GM23248 (cell line): Measurements from ENCODE around the gene ATP6V0C. TPM values are rescaled to one million over a fixed set of nuclear protein-coding genes. Genes with fewer than 3 reads are reported as not detected.

Experiments used
- DNase-seq: peaks from one replicate; pipeline ENCODE4 v3.0.0-alpha.2; 2015
- H2AFZ ChIP-seq: fragments of 200-600 bp; sonication (generic); 2 replicates; pipeline ENCODE4 v1.6.1; 2016; ENCODE audit warnings: antibody characterized with exemption
- H3F3A ChIP-seq: fragments of 200-600 bp; sonication (generic); 2 replicates; pipeline ENCODE4 v1.6.1; 2016; ENCODE audit warnings: mild to moderate bottlenecking, antibody characterized with exemption, mixed run types; ENCODE audit not compliant: insufficient read depth
- H3K27ac ChIP-seq: fragments of 200-600 bp; sonication (generic); 2 replicates; pipeline ENCODE4 v1.5.1; 2016; ENCODE audit warnings: mild to moderate bottlenecking
- H3K27me3 ChIP-seq: fragments of 200-600 bp; sonication (generic); replicated peaks from 2 replicates; pipeline ENCODE4 v1.6.1; 2016; ENCODE audit warnings: mild to moderate bottlenecking; ENCODE audit not compliant: insufficient read depth
- H3K36me3 ChIP-seq: fragments of 200-600 bp; sonication (generic); 2 replicates; pipeline ENCODE4 v1.6.1; 2016; ENCODE audit warnings: low read depth, mild to moderate bottlenecking
- H3K4me1 ChIP-seq: fragments of 200-600 bp; sonication (generic); 2 replicates; pipeline ENCODE4 v1.6.1; 2016; ENCODE audit warnings: mild to moderate bottlenecking; ENCODE audit not compliant: insufficient read depth
- H3K4me2 ChIP-seq: fragments of 200-600 bp; sonication (generic); one replicate; pipeline ENCODE4 v1.6.1; 2016; ENCODE audit warnings: mild to moderate bottlenecking; ENCODE audit not compliant: unreplicated experiment
- H3K4me3 ChIP-seq: fragments of 200-600 bp; sonication (generic); 2 replicates; pipeline ENCODE4 v1.5.1; 2016; ENCODE audit warnings: mild to moderate bottlenecking
- H3K79me2 ChIP-seq: fragments of 200-600 bp; sonication (generic); 2 replicates; pipeline ENCODE4 v1.6.1; 2016; ENCODE audit warnings: mild to moderate bottlenecking; ENCODE audit not compliant: insufficient read depth
- H3K9ac ChIP-seq: fragments of 200-600 bp; sonication (generic); 2 replicates; pipeline ENCODE4 v1.6.1; 2016; ENCODE audit warnings: mild to moderate bottlenecking
- H3K9me2 ChIP-seq: fragments of 200-600 bp; sonication (generic); 2 replicates; pipeline ENCODE4 v1.6.1; 2016; ENCODE audit warnings: mixed run types, mild to moderate bottlenecking, moderate library complexity; ENCODE audit not compliant: insufficient read depth
- H3K9me3 ChIP-seq: fragments of 200-600 bp; sonication (generic); one replicate; pipeline ENCODE4 v1.6.1; 2017; ENCODE audit warnings: low read depth
- H4K20me1 ChIP-seq: fragments of 200-600 bp; sonication (generic); 2 replicates; pipeline ENCODE4 v1.6.0; 2016; ENCODE audit not compliant: insufficient read depth
- EZH2 ChIP-seq: fragments of 200-600 bp; sonication (generic); IDR thresholded peaks from 2 replicates; pipeline ENCODE4 v1.6.1; 2018; ENCODE audit warnings: antibody characterized with exemption, mild to moderate bottlenecking; ENCODE audit not compliant: insufficient read depth, poor library complexity, severe bottlenecking
- EZH2phosphoT487 ChIP-seq: fragments of 200-600 bp; sonication (generic); IDR thresholded peaks from 2 replicates; pipeline ENCODE4 v1.6.1; 2018; ENCODE audit warnings: antibody characterized with exemption, moderate library complexity, mild to moderate bottlenecking, low read depth; ENCODE audit not compliant: insufficient read depth
- WGBS, 2 experiments: methylation state at CpG; one replicate each; pipeline ENCODE4 v1.1.6; 2015 to 2017; ENCODE audit warnings: low lambda C conversion rate in 2 of 2, low coverage in 1 of 2; ENCODE audit errors: missing lambda C conversion rate in 2 of 2; 5-methylcytosine and 5-hydroxymethylcytosine counted together
- in situ Hi-C: fragments of 300-500 bp; cut with MboI; formaldehyde crosslinking; loops from 2 replicates; pipeline ENCODE4 v1.15.0; 2020
- polyA plus RNA-seq: library from polyadenylated mRNA; unstranded; fragments of >200 nt; fragmentation: Nextera tagmentation; extraction: Ambion mirVana; gene quantifications from 2 replicates; pipeline ENCODE4 v1.2.1, GENCODE V29; 2016
- total RNA-seq: library from RNA; depleted of rRNA; stranded (reverse); fragments of >200 nt; shearing (Covaris generic); gene quantifications from 2 replicates; pipeline ENCODE4 v1.2.3, GENCODE V29; 2014

The ATP6V0C gene
- total and polyA plus RNA-seq, 2 experiments from 2014 or later, result 43.2 to 186 TPM

GRCh38 chr16:2515180-2515851, 1.6 kb downstream of the ATP6V0C start:
- H4K20me1 ChIP-seq, result peaks cover 6% of the 10 kb centered on the region; the same call in 1 of the 2 replicates
- WGBS, 2 experiments, result 19 to 20% methylated on average over 14 of the region's 14 CpGs

DNA sequence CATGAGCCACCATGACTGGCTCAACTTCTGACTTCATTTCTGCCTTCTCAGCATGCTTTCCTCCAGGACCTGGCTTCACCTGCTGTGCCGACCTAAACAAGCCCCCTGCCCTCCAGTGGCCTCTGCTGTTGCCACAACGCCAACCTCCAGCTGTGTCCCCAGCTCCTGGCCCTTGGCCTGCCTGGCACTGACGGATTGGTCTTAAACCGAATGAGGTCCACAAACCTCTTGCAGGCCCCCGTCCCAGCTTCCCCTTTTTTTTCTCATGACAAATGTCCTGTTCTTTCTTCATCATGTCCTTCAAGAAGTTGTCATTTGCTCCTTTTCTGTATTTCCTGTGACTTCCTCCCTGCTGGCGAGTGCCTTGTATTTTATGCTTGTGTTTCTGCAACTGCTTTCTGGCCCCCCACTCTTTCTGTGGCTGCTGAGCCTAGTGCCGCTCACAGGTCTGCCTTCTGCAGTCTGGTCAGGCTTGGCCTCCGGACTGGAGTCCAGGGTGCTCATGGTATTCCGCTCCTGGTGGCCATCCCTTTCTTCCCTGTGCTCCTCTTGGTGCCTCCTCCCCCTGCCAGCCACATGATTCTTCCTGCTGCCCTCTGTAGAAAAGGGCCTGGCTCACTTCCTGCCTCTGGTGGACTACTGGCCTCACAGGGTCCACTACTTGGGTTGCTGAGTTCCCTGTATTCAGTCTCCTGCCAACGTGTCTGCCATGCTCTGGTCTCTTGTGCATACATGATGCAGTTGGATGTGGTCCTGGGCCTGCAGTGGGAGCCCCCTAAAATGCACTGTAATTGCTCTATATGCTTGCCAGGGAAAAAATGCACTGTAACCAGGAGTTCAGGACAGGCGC, 2.9 kb downstream of the ATP6V0C start:
- H4K20me1 ChIP-seq, result peaks cover 6% of the 10 kb centered on the region; the same call in 1 of the 2 replicates
- 0 out of 2 replicates have a peak overlapping the region, but pooled peaks have one; percentile 85 for H3K27ac ChIP-seq
- no peaks in the 10 kb centered on the region for H3K36me3 ChIP-seq
- H3K4me1 ChIP-seq, result peaks cover 35% of the 10 kb centered on the region
- no peaks in the 10 kb centered on the region for H3K9me3 ChIP-seq
- no peaks in the 10 kb centered on the region for H3K27me3 ChIP-seq
- in situ Hi-C loops, result no loop called here
- peak; percentile 47 for DNase-seq
- peaks cover 65% of the 10 kb centered on the region for H3K79me2 ChIP-seq
- H2AFZ ChIP-seq, result no peak overlapping the region
- peak overlapping the region; percentile 88 for H3K4me2 ChIP-seq
- H3K9me2 ChIP-seq, result no peaks in the 10 kb centered on the region
- no peak for TF ChIP-seq EZH2phosphoT487
- no peak for TF ChIP-seq EZH2
- H3F3A ChIP-seq, result peaks cover 12% of the 10 kb centered on the region
- H3K4me3 ChIP-seq, result no peak overlapping the region
- WGBS, 2 experiments, result 62 to 63% methylated on average over 11 of the region's 11 CpGs
- H3K9ac ChIP-seq, result peak overlapping the region; percentile 98

More at GRCh38 chr16:2515180-2515851, 1.6 kb downstream of the ATP6V0C start:
- peak overlapping the region; percentile 85 for H3K27ac ChIP-seq
- H3K27me3 ChIP-seq, result no peaks in the 10 kb centered on the region
- peak overlapping the region; percentile 98 for H3K9ac ChIP-seq
- H3K4me1 ChIP-seq, result peaks cover 28% of the 10 kb centered on the region
- DNase-seq, result peak; percentile 72
- TF ChIP-seq EZH2phosphoT487 (no peak), EZH2 (no peak)
- H3K9me3 ChIP-seq, result no peaks in the 10 kb centered on the region
- H3K4me2 ChIP-seq, result peak overlapping the region; percentile 88
- H2AFZ ChIP-seq, result no peak overlapping the region
- H3K36me3 ChIP-seq, result no peaks in the 10 kb centered on the region
- H3K79me2 ChIP-seq, result peaks cover 54% of the 10 kb centered on the region
- H3K4me3 ChIP-seq, result peak overlapping the region; percentile 76
- no peaks in the 10 kb centered on the region for H3K9me2 ChIP-seq
- in situ Hi-C loops, result no loop called here
- peaks cover 12% of the 10 kb centered on the region; the same call in 1 of the 2 replicates for H3F3A ChIP-seq

GRCh38 chr16:2517954-2518605, 4.3 kb downstream of the ATP6V0C start:
- in situ Hi-C loops, result no loop called here
- DNase-seq, result no peak

More at GRCh38 chr16:2517954-2518605, 4.3 kb downstream of the ATP6V0C start:
- WGBS, 2 experiments, result 75 to 77% methylated on average over 11 to 12 of the region's 12 CpGs
- Histone ChIP-seq H3K79me2 (peaks cover 80% of the 10 kb centered on the region), H3K27me3 (no peaks in the 10 kb centered on the region), H3K4me2 (no peak overlapping the region), H3K9me2 (no peaks in the 10 kb centered on the region), H3K4me1 (peaks cover 35% of the 10 kb centered on the region), H3K36me3 (peaks cover 3% of the 10 kb centered on the region; the same call in 1 of the 2 replicates), H3K27ac (0 out of 2 replicates have a peak overlapping the region, but pooled peaks have one; percentile 2), H3F3A (peaks cover 10% of the 10 kb centered on the region), H3K9me3 (no peaks in the 10 kb centered on the region), H4K20me1 (peaks cover 6% of the 10 kb centered on the region; the same call in 1 of the 2 replicates), H2AFZ (no peak overlapping the region), H3K4me3 (no peak overlapping the region), H3K9ac (no peak overlapping the region; the same call in 1 of the 2 replicates)
- no peak for TF ChIP-seq EZH2phosphoT487
- TF ChIP-seq EZH2, result no peak
